GM12801 (cell line): ENCODE measurements around the gene ARSG.

Source experiments
- CTCF ChIP-seq: IDR thresholded peaks from one replicate; pipeline ENCODE4 v1.5.1; 2011; ENCODE audit warnings: control low read depth; ENCODE audit not compliant: insufficient read length; ENCODE audit errors: extremely low read depth

ARSG gene

DNA sequence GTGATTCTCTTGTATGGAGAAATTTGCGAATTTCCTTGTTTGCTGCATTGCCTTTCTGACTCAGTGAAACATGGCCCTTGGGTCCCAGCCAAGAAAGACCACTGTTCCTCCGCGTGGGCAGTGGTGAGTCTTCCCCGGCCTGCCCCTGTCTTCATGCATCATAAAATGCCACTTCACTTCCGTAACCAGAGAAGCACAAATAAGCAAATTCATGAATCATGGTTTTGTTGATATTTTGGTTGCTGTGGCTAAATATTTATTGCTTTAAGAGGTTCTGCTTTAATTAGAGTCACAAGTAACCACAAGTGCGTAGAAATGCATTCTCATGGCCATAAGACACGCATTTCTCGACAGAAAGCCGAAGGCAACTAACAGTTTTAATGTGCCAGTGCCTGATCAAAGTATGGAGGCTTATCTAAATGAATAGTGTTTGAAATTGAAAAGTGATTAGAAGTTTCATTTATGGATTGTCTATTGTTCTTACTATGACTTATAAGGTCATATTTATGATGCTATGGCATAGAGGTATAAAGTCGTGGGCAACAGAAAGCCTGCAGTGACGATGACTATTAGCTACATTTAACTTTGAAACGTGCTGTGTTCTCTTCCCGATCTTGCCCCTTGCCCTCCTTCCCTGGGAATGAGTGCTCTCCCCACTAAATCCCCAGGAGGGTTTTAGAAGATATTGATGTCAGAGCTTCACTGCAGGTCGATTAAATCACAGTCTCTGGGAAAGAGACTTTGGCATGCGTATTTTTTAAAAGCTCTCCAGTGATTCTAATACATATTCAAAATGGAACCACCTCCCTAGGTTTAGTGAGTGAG is 90.0 kb downstream of the ARSG start:
- no peak for TF ChIP-seq CTCF

GRCh38 chr17:68382582-68383085 is 91.3 kb downstream of the ARSG start:
- TF ChIP-seq CTCF, result no peak

DNA sequence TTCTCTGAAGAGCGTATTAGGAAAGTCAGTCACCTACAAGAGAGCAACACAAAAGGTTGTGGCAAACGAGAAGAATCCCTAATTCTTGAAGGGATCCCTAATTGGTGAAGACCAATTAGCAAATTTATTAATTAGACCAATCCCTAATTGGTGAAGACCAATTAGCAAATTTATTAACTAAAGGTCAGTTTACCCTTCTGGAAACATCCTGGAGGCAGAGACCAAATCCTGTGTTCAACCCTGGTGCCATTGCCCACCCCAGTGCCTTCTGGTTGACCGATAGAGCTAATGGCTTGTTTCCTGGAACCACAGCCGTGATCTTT is 91.8 kb downstream of the ARSG start:
- TF ChIP-seq CTCF, result no peak

- TF ChIP-seq CTCF, result no peak
Observed at GRCh38 chr17:68383443-68384321, 92.4 kb downstream of the ARSG start.

GRCh38 chr17:68384471-68384870 is 93.2 kb downstream of the ARSG start:
- no peak for TF ChIP-seq CTCF

DNA sequence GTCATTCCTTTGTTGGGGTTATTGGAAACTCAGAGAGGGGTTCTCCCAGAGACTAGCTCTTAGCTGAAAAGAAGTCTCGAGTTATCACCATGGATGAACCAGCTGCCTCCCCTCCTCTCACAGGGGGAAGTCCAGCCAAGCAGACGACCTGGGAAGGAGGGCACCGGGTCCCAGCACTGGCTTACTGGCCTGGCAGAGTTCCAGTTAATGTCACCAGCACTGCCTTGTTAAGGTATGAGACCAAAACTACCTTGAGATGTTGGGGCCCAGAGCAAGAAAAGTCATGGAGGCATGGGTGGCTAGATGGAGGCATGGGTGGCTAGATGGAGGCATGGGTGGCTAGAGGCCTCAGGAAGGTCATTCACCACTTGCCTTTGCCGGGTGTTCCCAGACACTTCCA is 93.6 kb downstream of the ARSG start:
- no peak for TF ChIP-seq CTCF

- TF ChIP-seq CTCF, result no peak
Observed at GRCh38 chr17:68385490-68386215, 94.4 kb downstream of the ARSG start.
